SK-N-SH treated with all-trans-retinoic acid at 6 μM for 48 hours (cell line): ENCODE results near the gene COL19A1.

Experiments
- ARNTL ChIP-seq: fragments of 450-650 bp; formaldehyde crosslinking; IDR thresholded peaks from 2 replicates; pipeline ENCODE4 v1.5.0; 2020; ENCODE audit warnings: low read depth, mild to moderate bottlenecking, moderate library complexity, borderline replicate concordance
- CREB5 ChIP-seq: fragments of 250-450 bp; sonication (Bioruptor Pico); IDR thresholded peaks from 2 replicates; pipeline ENCODE4 v1.5.1; 2020; ENCODE audit warnings: low read depth, mild to moderate bottlenecking, moderate library complexity
- ESRRG ChIP-seq: fragments of 250-450 bp; sonication (Bioruptor Pico); IDR thresholded peaks from 2 replicates; pipeline ENCODE4 v1.6.1; 2021; ENCODE audit warnings: mild to moderate bottlenecking
- GLIS3 ChIP-seq: fragments of 250-450 bp; sonication (Bioruptor Pico); IDR thresholded peaks from 2 replicates; pipeline ENCODE4 v1.5.0; 2020; ENCODE audit warnings: mild to moderate bottlenecking, moderate library complexity
- PATZ1 ChIP-seq: fragments of 250-450 bp; sonication (Bioruptor Pico); IDR thresholded peaks from 2 replicates; pipeline ENCODE4 v1.8.0; 2020; ENCODE audit warnings: mild to moderate bottlenecking, moderate library complexity, borderline replicate concordance
- ZFP30 ChIP-seq: fragments of 450-650 bp; formaldehyde crosslinking; IDR thresholded peaks from 2 replicates; pipeline ENCODE4 v1.5.0; 2022; ENCODE audit warnings: mild to moderate bottlenecking, moderate library complexity

- TF ChIP-seq CREB5 (CRISPR knock-in tag) (no peak), PATZ1 (CRISPR knock-in tag) (no peak), ESRRG (no peak), ARNTL (no peak), ZFP30 (CRISPR knock-in tag) (no peak), GLIS3 (no peak)
These were observed 12.4 kb downstream of the COL19A1 start for GRCh38 chr6:69878795-69879194.
